ENCODE measurements around the gene NPY5R.

NPY5R gene

GRCh38 chr4:163385466-163385865, 41.8 kb downstream of the NPY5R start:
- DNase-seq, result no peak

- no peak for DNase-seq
Measured at GRCh38 chr4:163391756-163392155, 48.1 kb downstream of the NPY5R start.

GRCh38 chr4:163392328-163392727, 48.6 kb downstream of the NPY5R start:
- DNase-seq, result no peak

GRCh38 chr4:163393471-163393870, 49.8 kb downstream of the NPY5R start:
- DNase-seq, result no peak

GRCh38 chr4:163395055-163395454, 51.4 kb downstream of the NPY5R start:
- DNase-seq, result no peak

GRCh38 chr4:163395758-163396157, 52.1 kb downstream of the NPY5R start:
- no peak for DNase-seq

- no peak for DNase-seq
Measured at GRCh38 chr4:163398238-163398637, 54.5 kb downstream of the NPY5R start.

GRCh38 chr4:163400911-163401310, 57.2 kb downstream of the NPY5R start:
- no peak for DNase-seq

Data from stimulated activated CD4-positive, alpha-beta T cell treated with anti-CD3 and anti-CD28 coated beads, Interleukin-4, amount 100 ng/mL, for 4 hours (primary cell).